GM12878 (cell line): Measurements from ENCODE around the gene PLAAT5. TPM values are rescaled to one million over a fixed set of nuclear protein-coding genes. Genes with fewer than 3 reads are reported as not detected.

ENCODE experiments used
- ATAC-seq: fragments of 200-7000 bp; cut with Tn5 transposase; 3 replicates; pipeline ENCODE4 v1.9.1; 2020; ENCODE audit warnings: mild to moderate bottlenecking, moderate library complexity
- BruUV-seq: library from RNA; stranded (reverse); fragments of 400-500 nt; replicated peaks from 2 replicates; lab custom pipeline; 2021; lab: Mats Ljungman, UMichigan
- CTCF ChIA-PET: fragments of 300-600 bp; sonication (Branson Sonifier 250); formaldehyde crosslinking; extraction: SDS; loops from one replicate; lab custom pipeline; 2021; ENCODE audit warnings: inconsistent platforms; lab: Yijun Ruan, JAX
- POLR2A ChIA-PET: fragments of 350-600 bp; formaldehyde crosslinking; extraction: SDS; loops from one replicate; lab custom pipeline; 2021; ENCODE audit warnings: inconsistent platforms; lab: Charles Lee
- RAD21 ChIA-PET: fragments of 300-600 bp; sonication (Branson Sonifier 250); formaldehyde crosslinking; loops from one replicate; lab custom pipeline; 2023; ENCODE audit warnings: antibody characterized with exemption; ENCODE audit not compliant: unreplicated experiment; lab: Charles Lee
- SMC1A ChIA-PET: fragments of 300-600 bp; sonication (Branson Sonifier 250); formaldehyde crosslinking; loops from one replicate; lab custom pipeline; 2023; ENCODE audit not compliant: unreplicated experiment, uncharacterized antibody; lab: Charles Lee
- DNase-seq: peaks from one replicate; pipeline ENCODE4 v3.0.0-alpha.2; 2011; ENCODE audit warnings: low read depth, low spot score
- FAIRE-seq: peaks from 3 replicates; lab custom pipeline; 2011; peaks lifted over from hg19 to GRCh38; lab: Jason Lieb, UNC
- H2AFZ ChIP-seq: 2 replicates; pipeline ENCODE4 v1.6.0; 2011; ENCODE audit warnings: low read depth, low read length, control low read depth; ENCODE audit not compliant: control insufficient read depth
- H3K27ac ChIP-seq: 2 replicates; pipeline ENCODE4 v1.5.1; 2011; ENCODE audit warnings: control low read depth; ENCODE audit not compliant: control insufficient read depth, insufficient read depth
- H3K27me3 ChIP-seq, 2 experiments: replicated peaks in 1 of 2; 2 replicates each; pipeline versions ENCODE4 v1.6.0 to v1.6.1; 2011; ENCODE audit warnings: low read length in 1 of 2; ENCODE audit not compliant: control insufficient read depth in 2 of 2, insufficient read depth in 2 of 2
- H3K36me3 ChIP-seq, 2 experiments: 2 replicates each; pipeline ENCODE4 v1.5.1; 2011; ENCODE audit warnings: low read length in 1 of 2; ENCODE audit not compliant: control insufficient read depth in 2 of 2, insufficient read depth in 2 of 2
- H3K4me1 ChIP-seq: 2 replicates; pipeline ENCODE4 v1.6.1; 2011; ENCODE audit warnings: mild to moderate bottlenecking, low read length, moderate library complexity, mixed read lengths; ENCODE audit not compliant: control insufficient read depth, insufficient read depth
- H3K4me2 ChIP-seq: 2 replicates; pipeline ENCODE4 v1.6.0; 2011; ENCODE audit warnings: control low read depth; ENCODE audit not compliant: control insufficient read depth, insufficient read depth
- H3K4me3 ChIP-seq: fragments of 200-600 bp; sonication (generic); 2 replicates; pipeline ENCODE4 v1.5.1; 2016
- H3K79me2 ChIP-seq: 2 replicates; pipeline ENCODE4 v1.6.0; 2011; ENCODE audit warnings: low read length; ENCODE audit not compliant: control insufficient read depth, insufficient read depth
- H3K9ac ChIP-seq: 2 replicates; pipeline ENCODE4 v1.8.0; 2011; ENCODE audit warnings: low read length, control low read depth, mixed read lengths; ENCODE audit not compliant: control insufficient read depth, insufficient read depth
- H3K9me3 ChIP-seq: replicated peaks from 3 replicates; pipeline ENCODE4 v1.5.1; 2011; ENCODE audit warnings: mild to moderate bottlenecking, low read length; ENCODE audit not compliant: control insufficient read depth, insufficient read depth
- H4K20me1 ChIP-seq: 2 replicates; pipeline ENCODE4 v1.6.0; 2011; ENCODE audit not compliant: control insufficient read depth, insufficient read depth
- CEBPB ChIP-seq, 2 experiments: fragments of 150-350 bp in 1 of 2; IDR thresholded peaks; 2 replicates each; pipeline ENCODE4 v1.6.1; 2012 to 2014; ENCODE audit warnings: low read depth in 2 of 2, low read length in 2 of 2, borderline replicate concordance in 1 of 2, inconsistent platforms in 1 of 2
- E4F1 ChIP-seq: fragments of 450-650 bp; IDR thresholded peaks from 2 replicates; pipeline ENCODE4 v1.6.1; 2018; ENCODE audit warnings: borderline replicate concordance, mild to moderate bottlenecking; ENCODE audit not compliant: partially characterized antibody
- EED ChIP-seq: sonication (generic); IDR thresholded peaks from 2 replicates; pipeline ENCODE4 v1.6.1; 2016; ENCODE audit warnings: antibody characterized with exemption, low read depth
- IKZF1 ChIP-seq: fragments of 450-650 bp; conservative IDR thresholded peaks from 2 replicates; pipeline ENCODE4 v1.6.1; 2017; ENCODE audit warnings: antibody characterized with exemption, mild to moderate bottlenecking
- KAT2A ChIP-seq: conservative IDR thresholded peaks from 2 replicates; pipeline ENCODE4 v1.6.1; 2011; ENCODE audit warnings: low read depth, low read length; ENCODE audit not compliant: control insufficient read depth
- MYB ChIP-seq: fragments of 150-350 bp; IDR thresholded peaks from 2 replicates; pipeline ENCODE4 v1.6.1; 2014; ENCODE audit warnings: mild to moderate bottlenecking, low read depth, low read length, borderline replicate concordance
- RELA ChIP-seq: fragments of 450-650 bp; IDR thresholded peaks from 2 replicates; pipeline ENCODE4 v1.8.0; 2014; ENCODE audit warnings: borderline replicate concordance; ENCODE audit not compliant: partially characterized antibody
- RELB ChIP-seq: fragments of 450-650 bp; IDR thresholded peaks from 2 replicates; pipeline ENCODE4 v1.6.1; 2017; ENCODE audit warnings: low read depth, mild to moderate bottlenecking, moderate library complexity
- SMARCA5 ChIP-seq: fragments of 450-650 bp; IDR thresholded peaks from 2 replicates; pipeline ENCODE4 v1.6.1; 2017; ENCODE audit warnings: mild to moderate bottlenecking
- SPI1 ChIP-seq: IDR thresholded peaks from 2 replicates; pipeline ENCODE4 v1.6.1; 2011; ENCODE audit warnings: low read depth, mild to moderate bottlenecking, low read length, moderate library complexity, borderline replicate concordance; ENCODE audit not compliant: insufficient read depth
- SUZ12 ChIP-seq: fragments of 200-600 bp; sonication (generic); IDR thresholded peaks from one replicate; pipeline ENCODE4 v1.6.1; 2018; ENCODE audit warnings: antibody characterized with exemption, mild to moderate bottlenecking; ENCODE audit not compliant: unreplicated experiment
- ZNF217 ChIP-seq: fragments of 450-650 bp; IDR thresholded peaks from 2 replicates; pipeline ENCODE4 v1.6.1; 2017; ENCODE audit warnings: antibody characterized with exemption, mild to moderate bottlenecking
- ZZZ3 ChIP-seq: IDR thresholded peaks from 2 replicates; pipeline ENCODE4 v1.6.1; 2011; ENCODE audit warnings: low read depth; ENCODE audit not compliant: control insufficient read depth, insufficient read length
- WGBS: methylation state at CpG from one replicate; pipeline ENCODE4 v1.1.6; 2016; ENCODE audit warnings: low lambda C conversion rate; ENCODE audit not compliant: insufficient replicate concordance, insufficient coverage; ENCODE audit errors: missing lambda C conversion rate; 5-methylcytosine and 5-hydroxymethylcytosine counted together
- in situ Hi-C: fragments of 300-500 bp; cut with MboI; formaldehyde crosslinking; loops from 9 replicates; pipeline ENCODE4 v1.14.3; 2018; ENCODE audit warnings: mixed read lengths
- intact Hi-C: fragments of 100-400 bp; cut with micrococcal nuclease; formaldehyde crosslinking; loops from one replicate; pipeline ENCODE4 v1.14.2; 2022; ENCODE audit not compliant: unreplicated experiment
- polyA plus RNA-seq, 11 experiments: library from polyadenylated mRNA; depleted of rRNA in 4 of 11; unstranded in 6 of 11; stranded (reverse) in 5 of 11; fragments of >200 nt; fragmentation: Nextera tagmentation in 4 of 11; fragmentation: Illumina TruSeq in 1 of 11; extraction: Ambion mirVana in 4 of 11; extraction: Trizol in 1 of 11; gene quantifications; 1 replicate in 1 of 11; 2 replicates in 10 of 11; pipeline versions ENCODE4 v1.2.1 to v1.2.3, GENCODE V29; 2011 to 2016; ENCODE audit warnings: inconsistent platforms in 2 of 11, missing spikeins in 2 of 11, low read depth in 1 of 11
- total RNA-seq, 4 experiments: library from RNA; depleted of rRNA in 3 of 4; stranded (reverse); fragments of >200 nt in 3 of 4; fragmentation: Illumina TruSeq in 1 of 4; extraction: Trizol in 1 of 4; gene quantifications; 2 replicates each; pipeline versions ENCODE4 v1.2.1 to v1.2.3, GENCODE V29; 2013 to 2021

PLAAT5 gene
- total and polyA plus RNA-seq, 10 of the 15 experiments (the other 5 are each of a cell fraction or from before 2014, with no cell fraction given), result not detected

DNA sequence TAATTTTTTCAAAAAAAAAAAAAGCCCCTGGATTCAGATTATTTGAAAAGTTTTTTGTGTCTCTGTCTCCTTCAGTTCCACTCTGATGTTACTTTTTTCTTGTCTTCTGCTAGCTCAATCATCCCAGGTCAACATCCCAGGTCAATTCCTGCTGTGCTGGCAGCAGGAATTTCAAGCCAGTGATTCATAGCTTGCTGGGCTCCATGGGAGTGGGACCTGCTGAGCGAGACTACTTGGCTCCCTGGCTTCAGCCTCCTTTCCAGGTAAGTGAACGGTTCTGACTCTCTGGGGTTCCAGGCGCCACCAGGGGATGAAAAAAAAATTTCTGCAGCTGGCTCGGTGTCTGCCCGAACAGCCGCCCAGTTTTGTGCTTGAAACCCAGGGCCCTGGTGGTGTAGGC lies 31.4 kb downstream of the PLAAT5 start:
- FAIRE-seq, result no peak
- POLR2A ChIA-PET, result no interaction called here
- intact Hi-C loops, result no loop called here
- Histone ChIP-seq H3K4me2 (no peak overlapping the region), H3K36me3 (no peaks in the 10 kb centered on the region), H3K27ac (no peak overlapping the region), H3K79me2 (no peaks in the 10 kb centered on the region), H3K4me3 (no peak overlapping the region), H3K9me3 (no peaks in the 10 kb centered on the region), H3K9ac (no peak overlapping the region), H2AFZ (no peak overlapping the region), H3K27me3 (no peaks in the 10 kb centered on the region; a peak in 1 of 4 replicates), H3K4me1 (no peaks in the 10 kb centered on the region), H4K20me1 (no peaks in the 10 kb centered on the region)
- no peak for DNase-seq
- no peak for TF ChIP-seq RELB
- RAD21 ChIA-PET, result no interaction called here
- no TSS peak for BruUV-seq
- CTCF ChIA-PET, result interaction anchor here (1.1 kb wide), 1 partner anchor 20 kb away, joined by 4 read pairs; no protein-coding TSS in a partner anchor
- no peak for ATAC-seq
- WGBS, result 21% methylated on average over 6 of the region's 6 CpGs
- SMC1A ChIA-PET, result no interaction called here
- in situ Hi-C loops, result no loop called here

DNA sequence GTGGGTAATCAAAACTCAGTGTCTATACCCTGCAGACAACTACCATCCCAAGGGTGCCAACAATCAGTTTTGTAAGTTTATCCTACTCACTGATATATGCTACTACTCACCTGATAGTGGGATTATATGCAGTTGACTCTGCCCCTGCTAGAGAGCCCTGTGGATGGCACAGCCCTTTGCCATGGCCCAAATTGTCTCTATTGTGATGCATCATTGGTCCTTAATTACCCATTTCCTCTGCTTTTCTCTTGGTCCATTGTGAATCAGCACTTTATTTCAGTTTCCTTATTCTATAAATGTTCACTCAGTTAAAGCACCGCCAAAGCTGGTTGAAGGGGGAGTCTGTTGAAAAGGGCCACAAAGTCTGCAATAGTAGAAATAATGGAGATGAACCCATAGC lies 42.3 kb downstream of the PLAAT5 start:
- Histone ChIP-seq H3K36me3 (no peaks in the 10 kb centered on the region), H3K9ac (no peak overlapping the region), H3K79me2 (no peaks in the 10 kb centered on the region), H3K4me3 (no peak overlapping the region), H3K4me2 (no peak overlapping the region), H3K4me1 (no peaks in the 10 kb centered on the region), H3K9me3 (no peaks in the 10 kb centered on the region), H3K27ac (no peak overlapping the region), H2AFZ (no peak overlapping the region), H4K20me1 (no peaks in the 10 kb centered on the region), H3K27me3 (no peaks in the 10 kb centered on the region; a peak in 1 of 4 replicates)
- DNase-seq, result no peak
- RAD21 ChIA-PET, result no interaction called here
- POLR2A ChIA-PET, result no interaction called here
- BruUV-seq, result no TSS peak
- no peak for FAIRE-seq
- intact Hi-C loops, result no loop called here
- in situ Hi-C loops, result no loop called here
- CTCF ChIA-PET, result no interaction called here
- WGBS, result 0% methylated on average over 1 of the region's 1 CpG
- ATAC-seq, result no peak
- SMC1A ChIA-PET, result no interaction called here
- TF ChIP-seq SMARCA5 (no peak), SUZ12 (no peak), KAT2A (no peak), SPI1 (no peak), E4F1 (no peak), MYB (no peak), RELA (no peak), CEBPB (IDR thresholded peaks at IDR 0.05; ENCODE audit: borderline replicate concordance in 1 of 2, low read depth in 2 of 2, low read length in 2 of 2) (no peak), EED (no peak), IKZF1 (no peak), ZZZ3 (no peak), ZNF217 (no peak)
